H7 (cell line): ENCODE measurements around the gene NFE2. TPM values are rescaled to one million over a fixed set of nuclear protein-coding genes. Genes with fewer than 3 reads are reported as not detected.

Source experiments
- DNase-seq: peaks from one replicate; pipeline ENCODE4 v3.0.0; 2012
- H3K27me3 ChIP-seq: 2 replicates; pipeline ENCODE4 v1.6.0; 2011; ENCODE audit warnings: mild to moderate bottlenecking, low read length; ENCODE audit not compliant: control insufficient read depth, insufficient read depth
- H3K36me3 ChIP-seq: replicated peaks from 2 replicates; pipeline ENCODE4 v1.5.1; 2011; ENCODE audit warnings: low read length; ENCODE audit not compliant: control insufficient read depth, insufficient read depth
- H3K4me3 ChIP-seq: 2 replicates; pipeline ENCODE4 v1.5.1; 2011; ENCODE audit warnings: low read depth, mild to moderate bottlenecking, control low read depth, low read length, moderate library complexity; ENCODE audit not compliant: insufficient read depth
- total RNA-seq: library from RNA; depleted of rRNA; stranded (reverse); fragments of >200 nt; shearing (Covaris generic); gene quantifications from 2 replicates; pipeline ENCODE4 v1.2.3, GENCODE V29; 2014; rRNA removed

NFE2 gene
- total RNA-seq, 1 experiment from 2014 or later, result 2.9 TPM

DNA sequence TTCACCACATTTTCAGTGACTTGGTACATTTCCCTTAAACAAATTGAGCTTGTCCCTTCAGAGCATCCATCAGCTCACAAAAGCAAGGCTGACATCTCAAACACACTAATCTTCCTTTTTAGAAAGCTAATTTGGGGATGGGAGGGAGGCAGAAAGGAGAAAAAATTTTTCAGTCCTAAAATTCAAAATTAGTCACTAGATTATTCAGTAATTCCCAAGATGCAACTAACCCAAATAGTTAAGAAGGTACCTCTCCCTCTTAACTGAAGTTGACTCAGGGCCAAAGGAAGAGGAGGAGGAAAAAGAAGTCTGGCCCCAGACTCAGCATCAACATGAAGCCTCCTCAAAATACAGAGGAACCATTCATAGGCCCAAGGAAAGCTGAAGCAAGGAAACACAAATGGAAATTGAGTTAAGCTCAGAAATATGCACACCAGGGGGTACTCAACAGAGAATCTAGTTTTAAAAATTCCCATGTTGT is 42.6 kb downstream of the NFE2 start:
- H3K36me3 ChIP-seq, result peaks cover 12% of the 10 kb centered on the region
- H3K27me3 ChIP-seq, result no peaks in the 10 kb centered on the region
- no peak overlapping the region for H3K4me3 ChIP-seq
- no peak for DNase-seq

DNA sequence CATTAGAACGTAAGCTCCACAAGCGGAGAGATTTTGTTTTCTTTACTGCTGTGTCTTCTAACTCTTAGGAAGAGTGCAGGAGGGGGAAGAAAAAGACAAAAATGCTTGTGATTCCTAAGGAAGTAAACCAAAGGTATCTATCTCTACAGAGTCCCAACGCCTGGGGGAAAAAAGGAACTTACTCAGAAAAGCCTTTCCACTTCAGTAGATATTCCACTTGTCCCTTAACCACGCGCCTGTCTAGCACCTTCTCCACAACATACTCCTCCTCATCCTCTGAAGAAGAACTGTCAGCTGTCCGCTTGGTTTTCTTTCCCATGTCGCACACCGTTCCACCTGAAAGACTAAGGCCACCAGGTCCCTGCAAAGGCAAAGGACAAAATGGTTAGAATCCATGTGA is 43.5 kb downstream of the NFE2 start:
- H3K36me3 ChIP-seq, result peaks cover 12% of the 10 kb centered on the region
- DNase-seq, result no peak
- H3K4me3 ChIP-seq, result no peak overlapping the region
- H3K27me3 ChIP-seq, result no peaks in the 10 kb centered on the region

DNA sequence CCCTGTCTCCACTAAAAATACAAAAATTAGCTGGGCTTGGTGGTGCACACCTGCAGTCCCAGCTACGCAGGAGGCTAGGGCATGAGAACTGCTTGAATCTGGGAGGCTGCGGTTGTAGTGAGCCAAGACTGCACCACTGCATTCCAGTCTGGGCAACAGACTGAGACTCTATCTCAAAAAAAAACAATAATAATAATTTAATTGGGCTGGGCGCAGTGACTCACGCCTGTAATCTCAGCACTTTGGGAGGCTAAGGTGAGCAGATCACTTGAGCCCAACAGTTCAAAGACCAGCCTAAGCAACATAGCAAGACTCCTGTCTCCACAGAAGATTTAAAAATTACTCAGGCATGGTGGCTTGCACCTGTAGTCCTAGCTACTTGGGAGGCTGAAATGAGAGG is 47.6 kb downstream of the NFE2 start:
- H3K27me3 ChIP-seq, result no peaks in the 10 kb centered on the region
- no peak overlapping the region for H3K4me3 ChIP-seq
- no peak for DNase-seq
- H3K36me3 ChIP-seq, result peaks cover 15% of the 10 kb centered on the region

DNA sequence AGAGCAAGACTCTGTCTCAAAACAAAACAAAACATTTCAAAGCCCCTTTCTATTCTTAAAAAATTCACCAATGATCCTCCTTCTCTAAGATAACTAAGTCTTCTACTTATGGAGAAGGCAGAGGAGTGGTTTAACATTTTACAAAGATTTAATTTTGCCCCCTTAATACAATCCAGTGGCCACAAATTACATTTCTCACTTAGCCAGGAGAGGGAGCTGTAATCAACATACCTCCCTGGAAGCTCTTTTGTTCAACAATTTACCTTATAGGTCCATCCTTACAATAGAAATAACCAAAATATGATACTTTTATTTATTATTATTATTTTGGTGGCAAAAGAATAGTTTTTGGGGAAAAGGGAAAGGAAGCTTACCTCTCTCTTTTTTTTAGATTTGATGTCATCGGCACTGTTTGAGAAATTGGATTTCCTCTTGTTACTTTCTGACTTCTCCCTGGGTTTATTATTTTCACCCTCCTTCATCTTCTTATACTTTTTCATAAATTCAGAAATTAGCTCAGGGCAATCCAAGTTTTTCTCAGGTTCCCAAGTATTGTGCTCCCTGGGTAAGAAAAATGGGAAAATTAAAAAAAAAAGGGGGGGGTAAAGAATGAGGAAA is 49.0 kb downstream of the NFE2 start:
- DNase-seq, result peak; percentile 78

DNA sequence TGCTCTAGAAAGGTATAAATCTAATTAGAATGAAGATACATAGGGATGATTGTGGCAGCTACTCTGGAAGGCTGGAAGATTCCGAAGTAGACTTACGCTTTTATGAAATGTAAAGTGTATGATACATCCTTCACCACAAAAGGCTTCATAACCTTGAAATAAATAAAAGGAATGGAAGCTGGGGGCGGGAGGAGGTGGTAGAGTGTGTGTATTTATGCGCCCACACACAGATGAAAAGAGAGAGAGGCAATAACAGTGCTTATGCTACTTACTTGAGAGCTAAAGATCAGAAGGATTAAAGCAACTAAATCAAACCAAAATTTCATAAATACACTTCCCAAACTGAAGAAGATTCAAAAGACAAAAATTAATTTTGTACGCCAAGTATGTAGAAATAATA is 51.3 kb downstream of the NFE2 start:
- H3K4me3 ChIP-seq, result no peak overlapping the region
- no peak for DNase-seq
- H3K27me3 ChIP-seq, result no peaks in the 10 kb centered on the region
- peaks cover 7% of the 10 kb centered on the region for H3K36me3 ChIP-seq

More for the DNA sequence above, 49.0 kb downstream of the NFE2 start:
- no peaks in the 10 kb centered on the region for H3K27me3 ChIP-seq
- H3K36me3 ChIP-seq, result peaks cover 14% of the 10 kb centered on the region
- no peak overlapping the region for H3K4me3 ChIP-seq

DNA sequence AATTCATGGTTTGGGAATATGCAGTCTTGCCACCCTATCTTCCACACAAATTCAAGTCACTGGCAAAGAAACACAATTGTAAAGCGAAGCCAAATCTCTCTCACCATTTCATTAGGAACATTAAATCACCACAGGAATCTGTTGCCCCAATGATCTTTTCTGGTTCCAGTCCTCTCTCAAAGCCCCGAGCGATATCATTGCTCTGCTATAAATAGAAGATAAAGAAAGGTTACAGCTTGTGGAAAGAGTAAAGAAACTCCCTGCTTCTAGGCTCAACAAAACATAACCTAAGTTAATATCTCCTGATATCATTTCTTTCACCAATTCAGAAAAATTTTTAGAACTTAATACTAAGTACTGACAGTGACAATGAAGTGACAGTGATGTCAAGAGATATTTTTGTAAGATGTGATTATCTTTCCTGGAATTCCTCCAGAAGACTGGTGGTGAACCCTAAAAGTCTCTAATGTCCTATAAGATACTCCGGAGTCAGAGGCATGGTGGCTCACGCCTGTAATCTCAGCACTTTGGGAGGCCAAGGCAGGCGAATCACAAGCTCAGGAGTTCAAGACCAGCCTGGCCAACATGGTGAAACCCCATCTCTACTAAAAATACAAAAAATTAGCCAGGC is 54.7 kb downstream of the NFE2 start:
- H3K27me3 ChIP-seq, result no peaks in the 10 kb centered on the region
- H3K4me3 ChIP-seq, result no peak overlapping the region
- H3K36me3 ChIP-seq, result peaks cover 12% of the 10 kb centered on the region
- DNase-seq, result no peak

Other genes starting within 250 kb of the NFE2 start
- not detected in 2 replicates for gene HOXC4, start 247.2 kb downstream of the NFE2 start, total RNA-seq
- 33.8 and 40.2 TPM in 2 replicates for gene SMUG1, start 112.0 kb downstream of the NFE2 start, total RNA-seq
- gene CBX5, start 20.9 kb downstream of the NFE2 start, total RNA-seq, result 51.2 and 62.2 TPM in 2 replicates
- gene HNRNPA1, start 20.3 kb downstream of the NFE2 start, total RNA-seq, result 907 and 952 TPM in 2 replicates
- 117 and 121 TPM in 2 replicates for gene COPZ1, start 24.1 kb upstream of the NFE2 start, total RNA-seq
- not detected in 2 replicates for gene GPR84, start 63.5 kb upstream of the NFE2 start, total RNA-seq
- gene ZNF385A, start 83.7 kb upstream of the NFE2 start, total RNA-seq, result 2.7 and 3.5 TPM in 2 replicates
- gene ITGA5, start 118.3 kb upstream of the NFE2 start, total RNA-seq, result 38.4 and 50.6 TPM in 2 replicates
- 1.0 TPM in 1 of 2 replicates, not detected in the other for gene GTSF1, start 172.6 kb upstream of the NFE2 start, total RNA-seq
- gene NCKAP1L, start 196.7 kb upstream of the NFE2 start, total RNA-seq, result not detected in 2 replicates
- gene PDE1B, start 248.6 kb upstream of the NFE2 start, total RNA-seq, result 5.0 and 7.7 TPM in 2 replicates